Tibial artery (tissue), 4 donors: ENCODE data around the gene RLN3.

Experiments
- DNase-seq, 2 donors: peaks; one replicate each; pipeline ENCODE4 v3.0.0-alpha.2; 2019
- H3K27ac ChIP-seq, 2 donors: fragments of 200-600 bp; sonication (generic) in 1 of 2; 1 replicate in 1 of 2; 2 replicates in 1 of 2; pipeline ENCODE4 v1.5.1; 2018 to 2019; ENCODE audit warnings: mild to moderate bottlenecking in 1 of 2
- H3K27me3 ChIP-seq, 2 donors: fragments of 200-600 bp; sonication (generic) in 1 of 2; one replicate each; pipeline versions ENCODE4 v1.5.1 to v1.6.0; 2016 to 2019
- H3K36me3 ChIP-seq, 3 donors: fragments of 200-600 bp; sonication (generic) in 2 of 3; one replicate each; pipeline ENCODE4 v1.5.1; 2016 to 2019; ENCODE audit warnings: mild to moderate bottlenecking in 2 of 3
- H3K4me1 ChIP-seq, 4 donors: fragments of 200-600 bp; sonication (generic) in 2 of 4; 1 replicate in 3 of 4; 2 replicates in 1 of 4; pipeline ENCODE4 v1.5.1; 2016 to 2019
- H3K4me3 ChIP-seq, 2 donors: fragments of 200-600 bp; sonication (generic) in 1 of 2; 1 replicate in 1 of 2; 2 replicates in 1 of 2; pipeline ENCODE4 v1.5.1; 2018 to 2019; ENCODE audit warnings: mild to moderate bottlenecking in 2 of 2
- H3K9me3 ChIP-seq, 3 donors: fragments of 200-600 bp; sonication (generic) in 1 of 3; one replicate each; pipeline ENCODE4 v1.5.1; 2016 to 2019
- CTCF ChIP-seq, 2 experiments: fragments of 200-600 bp in 1 of 2; fragments of 450-650 bp in 1 of 2; IDR thresholded peaks; one replicate each; pipeline ENCODE4 v1.5.1; 2017 to 2019; ENCODE audit warnings: antibody characterized with exemption in 2 of 2, mild to moderate bottlenecking in 1 of 2, moderate library complexity in 1 of 2
- intact Hi-C: fragments of 100-400 bp; cut with DNase I; formaldehyde crosslinking; loops from one replicate; pipeline ENCODE4 v1.15.0; 2023; ENCODE audit warnings: low total_unique reads

Gene RLN3

GRCh38 chr19:14054721-14055120 is 26.8 kb downstream of the RLN3 start:
- H3K4me1 ChIP-seq = peaks cover 0 to 20% (median 10%) of the 10 kb centered on the region in 4 donors
- no peak overlapping the region for H3K4me3 ChIP-seq
- peaks cover 0 to 14% (median 0%) of the 10 kb centered on the region in 3 donors for H3K36me3 ChIP-seq
- H3K27ac ChIP-seq = no peak overlapping the region
- peaks cover 0 to 29% of the 10 kb centered on the region in 2 donors for H3K27me3 ChIP-seq
- no peak for TF ChIP-seq CTCF (IDR thresholded peaks at IDR 0.05)
- H3K9me3 ChIP-seq = no peaks in the 10 kb centered on the region
- intact Hi-C loops = loop anchor here (10.0 kb wide), 1 partner anchor 460 kb away; no protein-coding TSS in a partner anchor
- no peak for DNase-seq

- TF ChIP-seq CTCF (IDR thresholded peaks at IDR 0.05) = no peak
- H3K4me3 ChIP-seq = no peak overlapping the region
- intact Hi-C loops = loop anchor here (10.0 kb wide), 1 partner anchor 461 kb away; no protein-coding TSS in a partner anchor
- H3K27ac ChIP-seq = no peak overlapping the region
- H3K27me3 ChIP-seq = peaks cover 0 to 35% of the 10 kb centered on the region in 2 donors
- peaks cover 0 to 20% (median 10%) of the 10 kb centered on the region in 4 donors for H3K4me1 ChIP-seq
- H3K36me3 ChIP-seq = peaks cover 0 to 14% (median 0%) of the 10 kb centered on the region in 3 donors
- no peaks in the 10 kb centered on the region for H3K9me3 ChIP-seq
- DNase-seq = no peak
Observed at GRCh38 chr19:14055396-14055795, 27.4 kb downstream of the RLN3 start.

- no peak for DNase-seq
- Histone ChIP-seq H3K9me3 (no peaks in the 10 kb centered on the region), H3K36me3 (peaks cover 0 to 14% (median 0%) of the 10 kb centered on the region in 3 donors), H3K4me3 (no peak overlapping the region), H3K27me3 (peaks cover 0 to 43% of the 10 kb centered on the region in 2 donors), H3K27ac (no peak overlapping the region), H3K4me1 (peaks cover 0 to 20% (median 10%) of the 10 kb centered on the region in 4 donors)
- TF ChIP-seq CTCF (IDR thresholded peaks at IDR 0.05) = no peak
- intact Hi-C loops = loop anchor here (10.0 kb wide), 1 partner anchor 461 kb away; no protein-coding TSS in a partner anchor
Observed at GRCh38 chr19:14056069-14056666, 28.2 kb downstream of the RLN3 start.

- Histone ChIP-seq H3K27ac (no peak overlapping the region), H3K9me3 (no peaks in the 10 kb centered on the region), H3K27me3 (peaks cover 0 to 50% of the 10 kb centered on the region in 2 donors), H3K4me1 (peaks cover 0 to 20% (median 10%) of the 10 kb centered on the region in 4 donors), H3K36me3 (peaks cover 0 to 9% (median 0%) of the 10 kb centered on the region in 3 donors), H3K4me3 (peak overlapping the region; percentile 32 to 51)
- TF ChIP-seq CTCF (IDR thresholded peaks at IDR 0.05) = no peak
- intact Hi-C loops = loop anchor here (10.0 kb wide), 1 partner anchor 462 kb away; no protein-coding TSS in a partner anchor
- no peak for DNase-seq
Observed at GRCh38 chr19:14056741-14057356, 28.9 kb downstream of the RLN3 start.

GRCh38 chr19:14058182-14059092 is 30.5 kb downstream of the RLN3 start:
- intact Hi-C loops = loop anchor here (10.0 kb wide), 1 partner anchor 464 kb away; no protein-coding TSS in a partner anchor
- Histone ChIP-seq H3K4me1 (peaks cover 0 to 20% (median 10%) of the 10 kb centered on the region in 4 donors), H3K27ac (no peak overlapping the region), H3K27me3 (peaks cover 0 to 61% of the 10 kb centered on the region in 2 donors), H3K4me3 (peak overlapping the region in 1 of 2 donors; percentile 51), H3K9me3 (no peaks in the 10 kb centered on the region), H3K36me3 (no peaks in the 10 kb centered on the region)
- no peak for DNase-seq
- TF ChIP-seq CTCF (IDR thresholded peaks at IDR 0.05) = no peak
